HG03064 (cell line): ENCODE results near the gene FLNC.

ENCODE experiments used
- ATAC-seq: cut with Tn5 transposase; IDR thresholded peaks from one replicate; pipeline ENCODE4 v1.9.1; 2021; ENCODE audit warnings: low read depth; ENCODE audit not compliant: unreplicated experiment

FLNC gene

DNA sequence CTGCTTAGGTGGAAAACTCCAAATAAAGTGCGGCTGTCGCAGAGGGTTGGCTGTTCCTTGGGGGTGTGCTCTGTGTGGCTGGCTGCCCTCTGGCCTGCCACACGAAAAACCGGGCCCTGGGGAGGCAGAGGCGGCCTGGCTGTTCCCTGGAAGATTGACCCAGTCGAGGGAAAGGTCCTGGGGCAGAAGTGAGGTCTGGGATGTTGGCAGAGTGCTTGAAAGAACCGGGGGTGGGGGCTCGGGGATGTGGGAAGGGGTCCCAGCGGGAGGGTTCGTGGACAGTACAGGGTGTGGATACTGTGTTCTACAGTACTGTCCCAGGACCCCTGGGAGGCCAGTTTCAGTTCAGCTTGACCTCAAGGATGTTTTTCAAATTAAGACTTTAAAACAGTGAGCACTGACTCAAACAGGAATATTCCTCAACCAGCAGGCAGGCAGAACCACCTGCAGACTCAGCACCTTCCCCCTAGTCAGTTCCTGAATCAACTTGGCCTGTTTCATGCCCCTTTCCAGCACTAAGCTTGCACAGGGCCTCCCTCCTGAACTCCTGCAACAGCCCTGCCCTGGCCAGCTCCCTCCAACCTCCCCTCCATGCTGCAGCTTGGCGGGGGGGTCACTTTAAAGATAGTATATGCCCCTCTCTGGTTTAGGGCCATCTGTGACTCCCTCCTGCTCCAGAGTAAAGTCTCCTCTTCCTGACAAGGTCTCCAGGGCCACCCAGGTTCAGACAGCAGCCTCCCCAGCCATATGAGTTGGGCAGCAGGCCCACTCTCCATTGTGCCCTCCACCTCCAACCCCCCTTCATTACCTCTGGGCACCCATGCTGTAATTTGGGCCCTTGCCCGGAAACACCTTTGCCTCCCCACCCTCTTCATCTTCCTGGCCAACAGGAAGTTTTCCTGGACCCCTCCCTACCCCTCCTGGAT is 29.3 kb downstream of the FLNC start:
- ATAC-seq, result no peak

DNA sequence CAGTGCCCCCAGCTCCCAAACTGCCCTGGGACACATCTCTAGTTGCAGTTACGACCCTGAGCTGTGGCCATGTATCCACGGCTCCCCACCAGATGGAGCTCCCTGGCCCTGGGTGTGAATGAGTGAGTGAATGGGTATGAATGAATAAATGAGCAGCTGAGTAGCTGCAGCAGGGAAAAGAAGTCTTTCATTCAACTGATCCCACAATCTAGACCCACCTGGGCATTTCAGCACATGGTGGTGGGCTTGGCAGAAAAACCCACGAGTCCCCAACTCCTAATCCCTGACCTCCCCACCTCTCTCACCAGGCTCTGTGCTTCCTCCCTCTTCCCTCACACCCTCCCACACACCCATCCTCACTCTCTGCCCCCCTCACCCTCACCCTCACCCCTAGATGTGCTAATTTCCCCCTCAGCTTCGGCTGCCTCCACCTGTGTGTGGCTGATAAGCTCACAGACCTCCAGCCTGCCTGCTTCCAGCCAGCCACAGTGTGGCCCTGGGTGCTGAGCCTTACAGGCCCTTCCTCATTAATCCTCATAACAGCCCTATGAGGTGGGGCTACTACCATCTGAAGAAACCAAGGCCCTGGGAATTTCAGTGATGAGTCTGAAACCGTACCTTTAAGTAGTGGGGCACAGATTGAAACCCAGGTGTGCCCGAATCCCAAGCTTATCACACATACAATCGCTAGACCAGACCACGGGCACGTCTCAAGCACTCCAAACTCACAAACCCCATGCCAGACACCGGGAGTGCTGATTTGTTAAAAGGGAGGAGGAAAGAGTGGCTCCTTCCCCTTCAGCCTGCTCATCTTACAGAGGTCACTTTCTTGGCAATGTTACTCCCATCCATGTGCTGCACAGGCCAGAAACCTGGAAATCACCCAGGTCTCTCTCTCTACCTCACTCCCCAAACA is 30.2 kb downstream of the FLNC start:
- ATAC-seq, result no peak

DNA sequence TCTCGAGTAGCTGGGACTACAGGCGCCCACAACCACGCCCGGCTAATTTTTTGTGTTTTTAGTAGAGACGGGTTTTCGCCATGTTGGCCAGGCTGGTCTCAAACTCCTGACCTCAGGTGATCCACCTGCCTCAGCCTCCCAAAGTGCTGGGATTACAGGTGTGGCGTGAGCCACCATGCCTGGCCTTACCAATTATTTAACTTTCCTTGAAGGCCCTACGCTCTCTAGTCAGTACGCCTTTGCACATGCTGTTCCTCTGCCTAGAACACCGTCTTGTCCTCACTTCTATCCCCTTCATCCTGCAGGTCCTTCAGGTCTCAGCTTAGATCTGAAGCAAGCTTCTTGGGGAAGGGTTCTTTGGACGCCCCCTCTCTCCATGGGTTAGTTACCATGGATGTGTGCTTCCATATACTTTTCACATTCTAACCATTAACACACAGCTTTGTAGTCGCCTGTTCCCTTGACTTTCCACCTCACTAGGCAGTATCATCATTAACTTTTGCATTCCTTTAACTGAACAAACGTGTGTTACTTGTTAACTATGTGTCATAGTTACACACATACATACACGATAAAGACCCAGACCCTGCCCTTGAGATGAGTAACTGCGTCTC is 31.9 kb downstream of the FLNC start:
- no peak for ATAC-seq

DNA sequence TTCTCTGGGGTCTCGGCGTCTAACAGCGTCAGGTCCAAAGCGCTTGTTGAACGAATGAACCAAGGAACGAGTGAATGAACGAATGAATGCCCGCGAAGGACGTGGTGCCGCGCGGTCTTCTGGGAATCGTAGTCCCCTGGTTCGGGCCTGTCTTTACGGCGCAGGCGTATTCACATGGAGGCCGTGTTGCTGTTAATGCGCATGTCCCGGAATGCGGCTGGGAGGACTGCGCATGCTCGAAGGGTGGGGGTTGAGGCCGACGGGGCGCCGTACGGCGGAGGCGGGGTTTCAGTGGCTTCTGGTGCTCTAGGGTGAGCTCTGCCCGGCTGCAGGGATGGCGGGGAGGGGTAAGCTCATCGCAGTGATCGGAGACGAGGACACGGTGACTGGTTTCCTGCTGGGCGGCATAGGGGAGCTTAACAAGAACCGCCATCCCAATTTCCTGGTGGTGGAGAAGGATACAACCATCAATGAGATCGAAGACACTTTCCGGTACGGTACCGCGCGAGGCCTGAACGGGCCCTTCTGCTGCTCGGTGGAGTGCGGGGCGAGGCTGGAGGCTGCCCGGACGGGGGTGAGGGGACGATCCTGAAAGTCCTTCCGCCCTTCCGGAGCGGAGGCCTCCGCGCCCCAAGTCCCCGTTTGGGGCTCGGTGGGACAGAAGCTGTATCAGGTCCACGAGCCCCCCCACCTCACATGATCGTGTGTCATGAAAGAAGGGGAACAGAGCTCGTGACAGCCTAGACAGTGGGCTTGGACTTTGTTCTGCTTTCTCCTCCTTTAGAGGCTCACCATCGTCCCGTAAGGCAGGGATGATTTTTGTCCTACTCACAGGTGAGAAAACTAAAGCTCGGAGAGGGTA is 32.6 kb downstream of the FLNC start, which contains the start of gene ATP6V1F:
TSS of gene ATP6V1F (plus strand) at position 286 of the 862 bp plus-strand sequence. CDS start at position 335, 49 bp downstream.
- peak; percentile 78 for ATAC-seq

DNA sequence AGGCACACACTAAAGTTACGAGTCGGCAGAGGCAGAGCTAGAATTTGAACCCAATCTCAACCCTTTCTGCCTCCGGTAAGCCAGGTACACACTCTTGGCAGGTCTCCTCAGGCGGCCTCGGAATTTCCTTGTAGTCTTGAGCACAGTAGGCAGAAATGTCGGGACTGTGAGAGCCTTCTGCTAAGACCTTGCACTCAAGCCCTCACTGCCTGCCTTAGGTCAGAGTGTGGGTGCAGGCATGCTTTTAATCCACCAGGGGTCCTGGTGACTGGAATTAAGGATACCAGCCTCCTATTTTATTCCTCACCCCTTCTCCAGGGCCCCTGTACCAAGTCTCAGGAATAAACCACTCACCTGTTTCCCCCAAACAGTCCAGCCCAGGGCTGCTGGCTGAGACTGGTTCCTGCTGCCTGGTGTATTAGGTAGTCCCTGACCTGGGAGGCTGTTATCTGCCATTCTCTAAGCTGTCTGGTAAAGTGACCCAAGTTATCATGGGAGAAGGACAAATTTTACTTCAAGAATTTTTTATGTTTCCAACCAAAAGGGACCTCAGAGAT is 33.3 kb downstream of the FLNC start:
- ATAC-seq, result peak; percentile 35

DNA sequence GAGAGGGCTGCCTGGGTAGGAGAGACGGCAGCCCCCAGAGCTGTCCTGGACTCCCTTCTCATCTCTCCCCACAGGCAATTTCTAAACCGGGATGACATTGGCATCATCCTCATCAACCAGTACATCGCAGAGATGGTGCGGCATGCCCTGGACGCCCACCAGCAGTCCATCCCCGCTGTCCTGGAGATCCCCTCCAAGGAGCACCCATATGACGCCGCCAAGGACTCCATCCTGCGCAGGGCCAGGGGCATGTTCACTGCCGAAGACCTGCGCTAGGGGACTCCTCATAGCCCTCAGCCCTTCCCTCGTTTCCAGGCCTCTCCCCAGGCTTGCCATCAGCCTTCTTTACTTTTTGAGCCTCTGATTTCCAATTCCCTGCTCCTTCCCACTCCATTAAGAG is 35.1 kb downstream of the FLNC start:
- no peak for ATAC-seq

DNA sequence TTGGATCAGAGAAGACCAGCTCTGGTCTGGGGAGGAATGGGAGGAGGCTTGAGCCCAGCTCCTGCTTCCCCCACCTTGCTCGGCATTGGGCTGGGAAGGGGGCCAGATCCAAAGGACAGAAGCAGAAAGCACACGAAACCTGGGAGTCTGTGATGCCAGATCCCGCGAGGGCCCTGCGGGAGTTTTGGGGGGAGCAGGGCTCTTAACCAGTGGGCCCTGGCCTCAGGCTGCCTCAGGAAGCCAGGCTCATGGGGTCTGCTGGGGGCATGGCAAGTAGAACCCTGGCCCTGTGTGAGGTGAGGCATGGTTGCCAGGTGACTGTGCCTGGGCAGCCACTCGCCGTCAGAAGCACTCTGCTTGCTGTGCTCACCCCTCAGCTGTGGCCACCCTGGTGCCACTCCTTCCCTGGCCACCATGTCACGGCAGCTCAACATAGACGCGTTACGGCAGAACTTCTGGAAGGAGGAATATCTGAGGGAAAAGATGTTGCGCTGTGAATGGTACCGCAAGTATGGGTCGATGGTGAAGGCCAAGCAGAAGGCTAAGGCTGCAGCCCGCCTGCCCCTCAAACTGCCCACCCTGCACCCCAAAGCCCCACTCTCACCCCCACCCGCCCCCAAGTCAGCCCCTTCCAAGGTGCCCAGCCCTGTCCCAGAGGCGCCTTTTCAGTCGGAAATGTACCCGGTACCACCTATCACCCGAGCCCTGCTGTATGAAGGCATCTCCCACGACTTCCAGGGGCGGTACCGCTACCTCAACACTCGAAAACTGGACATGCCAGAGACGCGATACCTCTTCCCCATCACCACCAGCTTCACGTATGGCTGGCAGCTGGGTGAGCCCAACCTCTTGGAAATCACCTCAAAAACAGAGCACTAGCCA is 36.0 kb downstream of the FLNC start:
- ATAC-seq, result no peak

DNA sequence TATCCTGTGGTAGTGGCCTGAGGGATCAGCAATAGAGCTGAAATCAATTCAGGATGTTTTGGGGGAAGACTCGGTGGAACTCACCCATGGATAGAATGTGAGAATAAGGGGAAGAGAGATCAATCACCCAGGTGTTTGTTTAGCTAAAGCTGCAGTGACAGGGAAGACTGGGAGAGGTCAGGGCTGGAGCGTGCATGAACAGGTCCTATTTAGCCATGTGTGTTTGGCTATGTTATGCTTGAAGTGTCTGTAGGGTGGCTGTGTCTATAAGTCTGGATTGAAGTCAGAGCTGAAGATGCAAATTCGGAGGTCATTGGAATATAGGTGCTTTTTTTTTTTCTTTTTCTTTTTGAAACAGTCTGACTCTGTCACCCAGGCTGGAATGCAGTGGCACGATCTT is 37.0 kb downstream of the FLNC start:
- ATAC-seq, result no peak

DNA sequence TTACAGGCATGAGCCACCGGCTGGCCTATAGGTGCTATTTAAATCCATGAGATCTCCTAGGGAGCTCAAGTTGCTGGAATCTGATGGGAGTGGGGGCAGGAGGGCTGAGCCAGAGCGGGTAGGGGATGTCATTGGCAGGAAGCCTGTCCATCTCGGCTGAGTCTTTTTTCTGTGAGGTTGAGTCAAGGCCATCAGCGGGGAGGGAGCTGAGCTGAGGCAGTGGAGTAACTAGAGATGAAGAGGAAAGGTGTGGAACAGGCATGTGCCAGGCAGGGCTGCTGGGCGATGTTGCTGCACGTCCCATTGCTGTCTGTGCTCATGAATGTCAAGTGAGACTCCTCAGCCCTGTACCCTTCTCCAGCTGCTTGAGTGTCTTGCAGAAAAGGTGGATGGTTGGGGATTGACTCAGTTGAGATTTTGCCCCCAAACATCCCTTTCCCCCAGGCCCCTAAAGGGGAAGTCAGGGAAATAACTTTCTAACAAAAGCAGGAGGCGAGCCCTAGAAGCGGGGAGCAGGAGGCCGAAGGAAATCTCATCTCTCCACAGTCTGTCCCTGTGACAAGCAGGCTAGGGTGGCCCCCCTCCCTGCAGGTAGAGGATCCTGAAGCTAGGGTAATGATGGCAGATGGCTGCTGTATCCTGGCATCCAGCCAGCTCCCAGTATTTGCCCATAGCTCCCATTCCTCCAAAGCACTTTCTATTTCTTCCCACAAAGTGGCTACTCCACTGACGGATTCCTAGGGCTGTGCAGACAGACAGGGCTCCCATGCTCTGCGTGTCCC is 37.8 kb downstream of the FLNC start:
- no peak for ATAC-seq

DNA sequence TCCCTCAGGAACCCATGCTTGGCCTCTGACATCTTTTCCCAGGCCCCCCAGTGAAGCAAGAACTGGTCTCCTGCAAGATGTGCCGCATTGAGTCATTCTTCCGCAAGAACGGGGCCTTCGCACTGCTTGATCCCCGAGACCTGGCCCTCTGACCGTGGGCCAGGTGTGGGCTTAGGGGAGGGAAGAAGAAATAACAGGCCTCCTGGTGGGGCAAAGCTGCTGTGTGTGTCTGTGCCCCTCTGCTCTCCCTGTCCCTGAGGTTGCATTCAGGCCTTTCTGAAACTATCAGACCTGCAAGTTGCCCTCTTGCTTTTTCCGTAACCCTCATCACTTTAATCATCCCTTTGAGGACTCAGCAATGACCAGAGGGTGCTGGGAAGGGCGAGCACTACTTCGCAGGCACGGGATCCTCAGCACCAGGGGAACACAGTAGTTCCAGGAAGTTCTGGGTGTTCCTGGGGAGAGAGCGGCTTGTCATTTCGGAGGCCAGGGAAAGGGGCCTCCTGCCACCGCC is 38.5 kb downstream of the FLNC start:
- ATAC-seq, result no peak

DNA sequence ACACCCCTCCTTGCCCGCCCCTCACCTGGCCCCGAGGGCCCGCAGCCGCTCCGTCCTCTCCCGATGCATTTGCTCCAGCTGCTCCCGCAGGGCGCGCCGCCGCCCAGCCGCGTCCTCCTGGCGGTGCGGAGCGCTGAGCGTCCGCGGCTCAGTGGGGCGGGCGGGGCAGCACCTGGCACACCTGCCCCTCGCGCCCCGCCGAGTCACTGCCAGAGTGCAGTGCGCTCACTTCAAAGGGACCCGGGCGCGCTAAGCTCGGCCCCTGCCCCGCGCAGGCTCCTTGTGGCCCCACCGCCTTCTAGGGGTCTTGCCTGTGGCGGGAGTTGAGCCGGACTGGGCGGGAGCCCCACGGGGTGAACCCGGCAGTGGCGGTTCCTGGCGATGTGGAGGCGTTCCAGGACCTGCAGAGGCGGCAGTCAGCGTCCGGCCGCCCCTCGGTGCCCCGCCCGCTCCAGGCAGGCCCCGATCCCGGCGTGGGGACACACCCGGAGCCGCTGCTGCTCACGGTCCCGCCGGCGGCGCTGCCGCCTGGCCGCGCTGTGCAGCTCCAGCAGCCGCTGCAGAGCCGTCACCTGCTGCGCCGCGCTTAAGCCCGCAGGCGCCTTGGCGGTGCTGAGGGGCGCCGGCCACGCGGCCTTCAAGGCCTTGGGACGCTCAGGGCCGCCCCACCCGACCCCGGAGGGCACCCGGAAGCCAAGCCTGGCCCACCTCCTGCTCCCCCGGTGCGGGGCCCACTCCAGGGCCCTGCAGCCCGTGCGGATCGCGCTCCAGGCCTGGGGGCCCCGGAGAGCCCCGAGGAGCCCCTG is 39.1 kb downstream of the FLNC start:
- ATAC-seq, result no peak

DNA sequence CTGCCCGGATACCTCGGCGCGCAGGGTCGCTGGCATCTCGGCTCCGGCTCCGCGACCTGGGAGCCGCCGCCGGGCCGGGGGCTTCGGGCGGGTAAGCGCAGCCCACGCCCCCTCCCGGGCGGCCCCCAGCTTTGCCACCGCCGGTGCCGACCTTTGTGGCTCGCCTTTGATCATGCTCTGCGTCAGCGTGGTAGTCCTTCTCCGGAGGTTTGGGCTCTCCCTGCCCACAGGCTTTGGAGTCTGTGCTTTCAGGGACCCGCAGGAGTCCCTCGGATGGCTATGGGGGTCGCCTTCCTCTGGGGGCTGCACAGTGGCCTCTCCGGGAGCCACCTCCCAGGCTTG is 39.7 kb downstream of the FLNC start:
- no peak for ATAC-seq

DNA sequence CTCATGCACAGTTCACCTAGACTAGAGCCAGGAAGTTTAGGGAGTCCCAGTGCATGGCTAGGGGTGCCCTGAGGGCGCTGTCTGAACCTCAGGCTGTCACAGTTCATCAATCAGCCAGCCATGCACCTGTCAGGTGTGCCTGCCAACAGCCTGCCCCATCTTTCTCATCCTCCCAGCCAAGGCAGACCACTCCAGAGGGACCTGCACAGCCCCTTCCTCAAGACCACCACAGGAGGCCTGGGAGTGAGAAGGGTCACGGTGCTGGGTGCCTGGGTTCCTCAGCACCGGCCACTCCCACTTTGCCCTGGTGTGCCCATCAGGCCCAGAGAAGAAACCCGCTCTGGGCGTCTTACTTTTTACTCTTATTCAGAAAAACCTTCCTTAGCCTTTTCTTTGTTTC is 40.8 kb downstream of the FLNC start:
- ATAC-seq, result no peak

DNA sequence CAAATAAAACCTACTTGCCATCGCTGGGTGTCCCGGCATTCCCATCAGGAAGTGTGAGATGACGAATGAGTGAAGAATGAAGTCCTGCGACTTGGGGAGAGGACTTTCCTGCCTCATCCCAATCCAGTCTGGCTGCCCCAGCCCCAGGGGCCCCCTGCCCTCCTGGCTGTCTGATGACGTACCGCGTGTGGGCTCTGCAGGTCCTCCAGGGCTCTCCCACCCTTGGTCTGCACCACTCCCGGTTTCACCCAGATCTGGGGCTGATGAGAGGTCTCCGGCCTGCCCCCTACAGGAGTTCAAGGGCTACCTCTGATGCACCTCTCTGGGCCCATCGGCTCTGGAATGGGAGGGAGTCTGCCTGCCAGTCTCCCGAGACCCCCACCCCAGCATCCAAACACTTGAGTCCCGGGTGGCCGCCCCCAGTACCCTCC is 42.2 kb downstream of the FLNC start:
- ATAC-seq, result no peak

DNA sequence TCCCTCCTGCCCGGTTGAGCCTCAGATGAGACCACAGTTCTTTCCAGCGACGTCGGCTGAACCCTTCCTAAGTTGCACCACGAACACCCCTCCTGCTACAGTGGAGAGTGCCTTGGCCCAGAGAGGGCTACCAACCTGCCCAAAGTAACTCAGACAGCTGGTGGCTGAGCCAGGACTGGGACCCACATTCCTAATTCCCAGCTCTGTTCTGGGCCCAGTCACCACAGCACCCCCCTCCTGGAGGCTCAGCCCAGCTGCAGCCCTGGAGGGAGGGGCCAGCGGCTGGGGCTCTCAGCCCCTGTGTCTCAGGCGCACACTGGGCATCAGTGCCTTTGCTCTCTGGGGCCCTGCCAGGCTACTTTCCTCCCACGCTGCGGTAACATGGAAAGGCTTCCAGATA is 43.0 kb downstream of the FLNC start:
- ATAC-seq, result no peak

DNA sequence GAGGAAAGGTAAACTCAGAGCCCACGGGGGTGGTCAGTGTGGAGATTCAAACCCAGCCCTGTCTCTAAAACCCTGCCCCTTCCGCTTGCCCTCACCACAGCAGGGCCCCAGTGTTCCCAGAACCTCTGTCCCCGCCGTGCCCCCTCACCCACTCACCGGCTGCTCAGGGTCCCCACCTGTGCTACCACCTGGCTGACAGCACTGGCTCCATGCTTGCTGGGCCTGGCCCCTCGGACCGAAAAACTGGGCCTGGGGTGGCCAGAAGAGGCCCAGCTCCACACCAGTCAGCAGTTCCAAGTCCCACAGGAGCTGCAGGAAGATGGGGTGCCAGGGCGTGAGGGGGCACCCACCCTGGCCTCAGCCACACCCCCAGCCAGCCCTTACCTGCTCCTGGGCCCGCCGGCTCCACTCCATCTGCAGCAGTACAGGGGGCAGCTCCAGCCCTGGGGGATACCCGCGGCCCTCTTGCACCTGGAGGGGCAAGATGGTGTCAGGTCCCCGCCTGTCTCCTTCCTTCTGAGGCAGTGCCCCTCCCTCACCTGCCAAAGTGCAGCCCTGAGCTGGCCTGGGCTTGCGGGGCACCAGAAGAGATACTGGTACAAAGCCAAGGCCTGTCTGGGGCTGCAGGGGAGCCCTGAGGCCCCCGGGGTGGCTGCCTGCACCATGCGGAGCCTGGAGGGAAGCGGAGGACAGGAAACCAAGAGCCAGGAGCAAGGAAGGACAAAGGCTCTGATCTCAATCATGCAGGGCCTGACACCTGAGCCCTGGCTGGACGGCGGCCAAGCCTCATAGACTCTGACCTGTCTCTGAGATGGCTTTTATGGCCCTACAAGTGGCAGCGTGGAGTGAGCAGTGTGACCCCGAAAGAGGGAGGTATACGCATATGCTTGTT is 44.2 kb downstream of the FLNC start:
- no peak for ATAC-seq
